ENCODE results near the gene TPTE2.
A peak's percentile ranks its signal among the peaks of the same experiment; 100 is the strongest.

TPTE2 gene

DNA sequence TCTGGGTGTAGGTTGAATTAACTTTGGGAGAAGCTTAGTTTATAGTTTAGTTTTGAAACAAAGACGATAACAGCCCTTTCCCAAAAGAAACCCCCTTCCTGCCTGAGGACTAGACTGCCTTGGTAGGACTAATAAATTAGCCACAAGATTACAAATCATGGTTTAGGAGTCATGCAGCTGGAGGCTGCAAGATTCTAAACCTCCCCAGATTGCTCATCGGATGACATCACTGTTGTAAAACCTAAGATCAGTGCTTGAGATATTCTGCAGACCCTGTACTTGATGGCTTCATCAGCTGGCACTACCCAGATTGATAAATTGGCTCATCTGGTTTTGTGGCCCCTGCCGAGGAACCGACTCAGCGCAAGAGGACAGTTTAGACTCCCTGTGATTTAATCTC is 36.2 kb upstream of the TPTE2 start:
- peak; percentile 12 for DNase-seq (ENCODE audit: low read depth)
- H3K4me3 ChIP-seq (ENCODE audit: low read length) = no peak overlapping the region
- TF ChIP-seq, protein P1, sequence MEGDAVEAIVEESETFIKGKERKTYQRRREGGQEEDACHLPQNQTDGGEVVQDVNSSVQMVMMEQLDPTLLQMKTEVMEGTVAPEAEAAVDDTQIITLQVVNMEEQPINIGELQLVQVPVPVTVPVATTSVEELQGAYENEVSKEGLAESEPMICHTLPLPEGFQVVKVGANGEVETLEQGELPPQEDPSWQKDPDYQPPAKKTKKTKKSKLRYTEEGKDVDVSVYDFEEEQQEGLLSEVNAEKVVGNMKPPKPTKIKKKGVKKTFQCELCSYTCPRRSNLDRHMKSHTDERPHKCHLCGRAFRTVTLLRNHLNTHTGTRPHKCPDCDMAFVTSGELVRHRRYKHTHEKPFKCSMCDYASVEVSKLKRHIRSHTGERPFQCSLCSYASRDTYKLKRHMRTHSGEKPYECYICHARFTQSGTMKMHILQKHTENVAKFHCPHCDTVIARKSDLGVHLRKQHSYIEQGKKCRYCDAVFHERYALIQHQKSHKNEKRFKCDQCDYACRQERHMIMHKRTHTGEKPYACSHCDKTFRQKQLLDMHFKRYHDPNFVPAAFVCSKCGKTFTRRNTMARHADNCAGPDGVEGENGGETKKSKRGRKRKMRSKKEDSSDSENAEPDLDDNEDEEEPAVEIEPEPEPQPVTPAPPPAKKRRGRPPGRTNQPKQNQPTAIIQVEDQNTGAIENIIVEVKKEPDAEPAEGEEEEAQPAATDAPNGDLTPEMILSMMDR (conservative IDR thresholded peaks at IDR 0.05; ENCODE audit: low read length) = no peak

DNA sequence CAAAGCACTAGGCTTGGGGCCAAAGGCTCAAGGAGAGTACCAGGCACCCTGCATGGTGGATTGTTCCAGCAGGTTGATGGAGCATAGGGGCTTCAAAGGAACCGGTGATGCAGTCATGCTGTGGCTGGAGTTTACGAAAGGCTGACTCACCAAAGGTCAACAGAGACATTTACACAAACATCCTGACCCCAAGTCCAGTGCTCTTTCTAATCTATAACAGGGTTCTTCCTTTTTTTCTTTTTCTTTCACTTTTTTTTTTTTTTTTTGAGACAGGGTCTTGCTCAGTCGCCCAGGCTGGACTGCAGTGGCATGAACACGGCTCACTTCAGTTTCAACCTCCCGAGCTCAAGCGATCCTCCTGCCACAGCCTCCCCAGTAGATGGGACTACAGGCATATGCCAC is 35.6 kb upstream of the TPTE2 start:
- no peak overlapping the region for H3K4me3 ChIP-seq (ENCODE audit: low read length)
- no peak for DNase-seq (ENCODE audit: low read depth)
- TF ChIP-seq, protein P1 (conservative IDR thresholded peaks at IDR 0.05; ENCODE audit: low read length) = no peak

DNA sequence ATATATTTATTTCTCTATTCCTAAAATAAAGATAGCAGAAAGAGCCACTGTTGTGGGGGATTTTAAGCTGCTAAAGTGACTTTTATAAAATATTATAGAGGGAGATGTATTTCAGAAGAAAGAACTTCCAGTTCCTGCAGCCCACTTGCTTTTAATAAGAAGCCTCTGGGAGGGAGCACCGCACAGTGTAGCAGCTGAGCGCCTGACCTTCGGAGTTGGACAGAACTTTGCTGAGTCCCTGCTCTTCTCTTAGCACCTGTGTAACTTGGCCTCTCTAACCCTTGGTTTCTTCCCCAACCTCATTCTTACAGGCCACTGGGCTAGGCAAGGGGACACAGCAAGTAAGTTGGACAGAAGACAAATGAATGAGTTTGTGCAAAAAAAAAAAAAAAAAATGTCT is 34.8 kb upstream of the TPTE2 start:
- DNase-seq (ENCODE audit: low read depth) = no peak
- H3K4me3 ChIP-seq (ENCODE audit: low read length) = no peak overlapping the region
- TF ChIP-seq, protein P1 (conservative IDR thresholded peaks at IDR 0.05; ENCODE audit: low read length) = no peak

DNA sequence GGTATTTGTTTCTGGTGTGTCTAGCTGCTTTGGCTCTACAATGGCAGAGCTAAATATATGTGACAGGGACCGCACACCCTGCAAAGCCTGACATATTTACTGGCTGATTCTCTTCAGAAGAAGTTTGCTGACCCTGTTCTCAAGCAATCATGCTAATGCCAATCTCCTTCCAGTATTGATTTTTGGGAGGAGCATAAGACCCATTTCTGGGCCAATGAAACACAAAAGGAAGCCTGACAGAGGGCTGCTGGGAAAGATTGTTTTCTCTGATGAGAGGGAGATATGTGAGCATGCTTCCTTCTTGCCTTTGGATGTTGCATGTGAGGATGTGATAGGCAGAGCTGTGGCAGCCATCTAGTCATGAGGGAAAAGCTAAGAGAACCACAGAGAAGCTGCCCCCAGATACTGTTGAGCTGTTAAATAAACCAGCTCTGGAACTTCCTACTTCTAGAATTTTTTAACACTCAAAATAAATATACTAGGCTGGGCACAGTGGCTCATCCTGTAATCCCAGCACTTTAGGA is 31.4 kb upstream of the TPTE2 start:
- H3K4me3 ChIP-seq (ENCODE audit: low read length) = no peak overlapping the region
- TF ChIP-seq, protein P1 (conservative IDR thresholded peaks at IDR 0.05; ENCODE audit: low read length) = no peak
- DNase-seq (ENCODE audit: low read depth) = no peak

DNA sequence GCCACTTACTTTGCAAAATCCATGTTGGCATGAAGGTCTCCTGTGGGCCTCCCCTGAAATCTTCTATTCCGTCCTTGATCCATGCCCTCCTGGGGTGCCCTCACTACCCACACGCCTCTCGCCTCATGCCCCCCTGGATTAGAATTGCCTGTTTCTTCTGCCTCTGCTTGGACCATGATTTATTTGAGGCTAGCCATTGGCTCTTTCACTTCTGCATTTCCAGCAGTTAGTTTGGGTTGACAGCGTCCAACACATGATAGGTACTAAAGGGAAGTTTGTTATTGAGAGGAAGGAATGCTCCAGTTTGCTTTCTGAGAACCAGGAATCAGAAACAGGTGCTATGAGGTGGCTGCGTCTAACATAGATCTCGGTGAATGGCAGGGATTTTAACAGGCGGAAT is 30.5 kb upstream of the TPTE2 start:
- TF ChIP-seq, protein P1 (conservative IDR thresholded peaks at IDR 0.05; ENCODE audit: low read length) = no peak
- no peak for DNase-seq (ENCODE audit: low read depth)
- no peak overlapping the region for H3K4me3 ChIP-seq (ENCODE audit: low read length)

DNA sequence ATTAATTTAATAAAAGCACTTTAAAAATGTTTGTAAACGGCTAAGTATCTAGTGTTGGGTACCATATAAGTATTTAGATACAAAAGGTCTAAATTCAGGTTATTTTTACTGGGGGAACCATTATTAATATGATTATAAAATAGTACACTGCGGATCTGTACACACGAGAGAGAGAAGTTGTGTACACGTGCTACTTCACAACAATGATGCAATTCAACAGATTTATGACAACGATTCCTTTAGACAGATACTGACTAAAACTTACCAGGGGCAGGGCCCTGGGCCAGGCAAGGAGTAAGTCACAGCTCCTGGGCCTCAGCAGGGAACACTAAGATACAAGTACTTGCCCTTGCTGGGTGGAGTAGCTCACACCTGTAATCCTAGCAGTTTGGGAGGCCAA is 29.1 kb upstream of the TPTE2 start:
- no peak overlapping the region for H3K4me3 ChIP-seq (ENCODE audit: low read length)
- TF ChIP-seq, protein P1 (conservative IDR thresholded peaks at IDR 0.05; ENCODE audit: low read length) = no peak
- no peak for DNase-seq (ENCODE audit: low read depth)

DNA sequence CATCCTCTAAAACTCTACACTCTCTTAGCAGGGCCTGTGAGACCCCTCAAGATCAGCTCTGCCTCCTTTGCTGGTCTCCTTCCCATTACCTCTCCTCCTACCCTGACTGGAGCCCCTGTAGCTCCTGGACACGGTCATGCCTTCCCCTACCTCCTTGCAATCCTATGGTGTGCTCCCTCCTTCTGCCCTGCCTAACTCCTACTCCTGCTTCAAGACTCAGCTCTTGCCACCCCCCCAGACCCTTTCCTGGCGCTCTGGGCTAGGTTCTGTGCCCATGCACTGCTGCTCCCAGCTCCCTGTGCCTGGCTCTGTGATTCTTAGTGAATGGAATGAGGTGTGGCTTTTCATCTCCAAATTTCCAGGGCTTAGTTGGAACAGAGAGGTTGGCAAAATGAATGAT is 28.0 kb upstream of the TPTE2 start:
- TF ChIP-seq, protein P1 (conservative IDR thresholded peaks at IDR 0.05; ENCODE audit: low read length) = no peak
- DNase-seq (ENCODE audit: low read depth) = no peak
- no peak overlapping the region for H3K4me3 ChIP-seq (ENCODE audit: low read length)
